Testis (tissue), 2 donors: ENCODE measurements around the gene COL5A1.

Source experiments
- POLR2A ChIP-seq: fragments of 450-650 bp; IDR thresholded peaks from one replicate; pipeline ENCODE4 v1.6.1; 2017; ENCODE audit warnings: antibody characterized with exemption, mild to moderate bottlenecking, moderate library complexity
- TF ChIP-seq, protein P1 (sequence below), 3 experiments: fragments of 450-650 bp in 2 of 3; fragments of 200-600 bp in 1 of 3; sonication (generic) in 1 of 3; IDR thresholded peaks; one replicate each; pipeline ENCODE4 v1.5.1; 2016 to 2019; ENCODE audit warnings: antibody characterized with exemption in 3 of 3, mild to moderate bottlenecking in 2 of 3, moderate library complexity in 1 of 3

DNA sequence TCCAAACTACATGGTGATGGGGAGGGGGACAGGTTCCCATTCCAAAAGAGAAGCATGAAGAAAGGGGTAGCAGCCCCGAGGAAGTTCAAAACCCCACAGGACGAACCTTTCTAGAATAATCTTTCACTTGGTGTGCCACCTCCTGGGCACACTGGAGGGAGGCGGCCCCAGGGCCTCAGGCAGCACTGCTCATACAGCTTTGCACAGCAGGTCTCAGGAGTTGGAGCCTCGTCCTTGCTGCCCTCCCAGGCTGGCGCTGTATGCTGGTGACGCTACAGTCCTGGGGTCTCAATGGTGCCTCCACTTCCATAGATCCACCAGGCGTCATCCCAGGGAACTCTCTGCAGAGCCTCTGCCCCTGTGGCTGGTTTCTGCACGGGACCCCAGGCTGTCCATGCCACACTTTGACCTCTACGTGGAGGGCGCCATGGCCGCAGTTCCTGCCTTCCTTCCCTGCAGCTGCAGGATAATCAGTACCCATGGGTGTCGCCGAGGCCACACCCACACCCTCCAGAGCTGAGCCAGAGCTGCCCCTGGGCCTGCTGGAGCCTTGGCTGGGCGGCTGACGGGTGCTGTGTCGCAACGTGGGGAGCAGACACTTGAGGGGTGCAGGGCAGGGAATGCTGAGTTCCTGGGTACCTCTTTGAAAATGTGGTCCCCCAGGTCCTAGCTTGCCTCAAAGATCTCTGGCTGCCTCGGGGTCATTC, 95.3 kb downstream of the COL5A1 start:
- TF ChIP-seq, protein P1, sequence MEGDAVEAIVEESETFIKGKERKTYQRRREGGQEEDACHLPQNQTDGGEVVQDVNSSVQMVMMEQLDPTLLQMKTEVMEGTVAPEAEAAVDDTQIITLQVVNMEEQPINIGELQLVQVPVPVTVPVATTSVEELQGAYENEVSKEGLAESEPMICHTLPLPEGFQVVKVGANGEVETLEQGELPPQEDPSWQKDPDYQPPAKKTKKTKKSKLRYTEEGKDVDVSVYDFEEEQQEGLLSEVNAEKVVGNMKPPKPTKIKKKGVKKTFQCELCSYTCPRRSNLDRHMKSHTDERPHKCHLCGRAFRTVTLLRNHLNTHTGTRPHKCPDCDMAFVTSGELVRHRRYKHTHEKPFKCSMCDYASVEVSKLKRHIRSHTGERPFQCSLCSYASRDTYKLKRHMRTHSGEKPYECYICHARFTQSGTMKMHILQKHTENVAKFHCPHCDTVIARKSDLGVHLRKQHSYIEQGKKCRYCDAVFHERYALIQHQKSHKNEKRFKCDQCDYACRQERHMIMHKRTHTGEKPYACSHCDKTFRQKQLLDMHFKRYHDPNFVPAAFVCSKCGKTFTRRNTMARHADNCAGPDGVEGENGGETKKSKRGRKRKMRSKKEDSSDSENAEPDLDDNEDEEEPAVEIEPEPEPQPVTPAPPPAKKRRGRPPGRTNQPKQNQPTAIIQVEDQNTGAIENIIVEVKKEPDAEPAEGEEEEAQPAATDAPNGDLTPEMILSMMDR (IDR thresholded peaks at IDR 0.05): no peak
- no peak for TF ChIP-seq POLR2A
